ENCODE data around the gene CDC16.

The CDC16 gene

GRCh38 chr13:114315074-114315785 is 80.5 kb downstream of the CDC16 start:
- DNase-seq (ENCODE audit: insufficient read length, low spot score) (no peak), FAIRE-seq (no peak)
- TF ChIP-seq CTCF (IDR thresholded peaks at IDR 0.05; ENCODE audit: insufficient read depth, missing control alignments) = no peak

- FAIRE-seq (no peak), DNase-seq (ENCODE audit: insufficient read length, low spot score) (no peak)
- no peak for TF ChIP-seq CTCF (IDR thresholded peaks at IDR 0.05; ENCODE audit: insufficient read depth, missing control alignments)
These were observed 83.9 kb downstream of the CDC16 start for GRCh38 chr13:114318624-114319023.

GRCh38 chr13:114319441-114319913 is 84.8 kb downstream of the CDC16 start:
- no peak for FAIRE-seq
- no peak for TF ChIP-seq CTCF (IDR thresholded peaks at IDR 0.05; ENCODE audit: insufficient read depth, missing control alignments)
- no peak for DNase-seq (ENCODE audit: insufficient read length, low spot score)

GRCh38 chr13:114320065-114320464 is 85.4 kb downstream of the CDC16 start:
- no peak for TF ChIP-seq CTCF (IDR thresholded peaks at IDR 0.05; ENCODE audit: insufficient read depth, missing control alignments)
- FAIRE-seq (no peak), DNase-seq (ENCODE audit: insufficient read length, low spot score) (no peak)

GRCh38 chr13:114321256-114321655 is 86.6 kb downstream of the CDC16 start:
- DNase-seq (ENCODE audit: insufficient read length, low spot score) (no peak), FAIRE-seq (no peak)
- TF ChIP-seq CTCF (IDR thresholded peaks at IDR 0.05; ENCODE audit: insufficient read depth, missing control alignments) = no peak
